Non-pigmented ciliary epithelial cell (primary cell): Measurements from ENCODE around the gene HMGXB3.

Experiments used
- DNase-seq: peaks from one replicate; pipeline ENCODE4 v3.0.0-alpha.2; 2010; ENCODE audit warnings: low read depth

The HMGXB3 gene

GRCh38 chr5:150053713-150054392, 53.3 kb downstream of the HMGXB3 start:
- no peak for DNase-seq

DNA sequence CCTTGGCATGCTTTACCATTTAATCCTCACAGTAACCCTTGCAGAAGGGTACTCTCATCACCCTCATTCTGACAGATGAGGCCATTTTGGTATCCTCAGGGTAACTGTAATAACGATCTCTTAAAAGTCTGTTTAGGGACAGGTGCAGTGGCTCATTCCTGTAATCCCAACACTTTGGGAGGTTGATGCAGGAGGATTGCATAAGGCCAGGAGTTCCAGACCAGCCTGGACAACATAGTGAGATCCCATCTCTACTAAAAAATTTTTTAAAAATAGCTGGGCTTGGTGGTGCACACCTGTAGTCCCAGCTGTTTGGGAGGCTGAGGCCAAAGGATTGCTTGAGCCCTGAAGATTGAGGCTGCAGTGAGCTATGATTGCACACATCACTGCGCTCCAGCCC, 54.0 kb downstream of the HMGXB3 start:
- DNase-seq, result no peak

DNA sequence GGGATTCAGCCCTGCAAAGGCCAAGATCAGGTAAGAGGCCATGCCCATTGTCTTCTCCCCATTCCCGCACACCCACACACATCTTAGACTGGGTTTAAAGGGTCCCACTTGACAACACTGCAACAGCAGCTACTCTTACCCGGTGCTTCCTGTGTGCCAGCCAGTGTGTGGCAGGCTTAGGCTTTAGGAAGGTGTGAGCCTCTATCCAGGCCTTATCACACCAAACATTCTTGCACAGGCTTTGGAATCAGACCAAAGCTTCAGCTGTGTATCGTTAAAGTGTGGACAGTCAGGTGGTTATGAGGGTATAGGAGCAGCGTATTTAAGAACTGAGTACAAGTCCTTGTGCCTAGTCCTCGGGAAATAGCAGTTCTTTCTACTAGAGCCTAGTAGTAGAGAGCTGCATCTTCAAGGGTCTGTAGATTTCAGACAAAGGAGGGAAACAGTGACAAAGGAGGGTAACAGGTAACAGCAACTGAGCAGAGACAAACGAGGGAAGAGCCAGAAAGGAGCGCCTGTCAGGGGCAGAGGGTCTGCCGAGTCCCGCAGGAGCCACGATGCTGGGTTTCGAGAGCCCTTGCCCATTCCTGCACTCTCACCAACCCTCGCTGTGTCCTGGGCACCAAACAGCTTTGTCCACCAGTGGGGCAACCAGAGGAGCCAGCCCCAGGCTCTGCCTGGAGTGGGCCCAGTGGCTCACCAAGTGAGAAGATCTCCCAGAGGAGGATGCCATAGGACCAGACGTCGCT, 55.0 kb downstream of the HMGXB3 start:
- no peak for DNase-seq

- no peak for DNase-seq
These were observed 55.5 kb downstream of the HMGXB3 start for GRCh38 chr5:150056075-150056443.

DNA sequence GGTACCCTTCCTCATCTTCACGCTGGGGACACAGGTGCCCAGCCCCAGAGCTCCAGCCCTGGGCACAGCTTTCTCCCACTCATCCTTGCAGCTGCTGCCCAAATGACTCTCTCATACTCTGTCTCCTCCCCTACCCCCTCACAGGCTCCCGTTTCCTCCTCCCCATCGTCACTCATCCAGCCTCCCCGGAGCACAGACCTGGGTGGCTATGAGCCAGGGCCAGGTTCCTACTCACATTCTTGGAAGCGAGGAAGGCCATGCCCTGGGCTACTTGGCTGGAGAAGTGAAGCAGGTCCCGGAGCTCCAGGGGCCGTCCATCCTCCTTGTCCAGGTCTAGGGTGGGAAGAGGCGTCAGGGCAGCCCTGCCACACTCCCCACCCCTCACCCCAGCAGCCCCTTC, 56.5 kb downstream of the HMGXB3 start:
- no peak for DNase-seq

DNA sequence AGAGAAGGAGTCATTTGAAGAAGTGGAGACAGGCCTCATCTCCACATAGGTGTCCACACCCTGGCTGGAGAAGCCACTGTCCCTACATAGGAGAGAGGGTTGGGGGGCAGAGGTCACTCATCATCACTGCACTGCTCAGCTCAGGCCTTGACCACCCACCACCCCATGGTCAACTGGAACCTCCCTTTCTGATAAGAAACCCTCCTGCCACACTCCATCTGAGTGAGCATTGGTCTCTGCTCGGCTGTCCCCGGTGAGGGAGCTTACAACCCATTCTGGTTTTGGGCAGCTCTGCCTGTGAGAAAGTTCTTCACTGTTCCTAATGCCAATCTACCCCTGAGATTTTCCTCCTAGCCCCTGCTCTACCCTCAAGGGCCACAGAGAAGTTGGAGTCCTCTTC, 57.0 kb downstream of the HMGXB3 start:
- DNase-seq, result no peak

DNA sequence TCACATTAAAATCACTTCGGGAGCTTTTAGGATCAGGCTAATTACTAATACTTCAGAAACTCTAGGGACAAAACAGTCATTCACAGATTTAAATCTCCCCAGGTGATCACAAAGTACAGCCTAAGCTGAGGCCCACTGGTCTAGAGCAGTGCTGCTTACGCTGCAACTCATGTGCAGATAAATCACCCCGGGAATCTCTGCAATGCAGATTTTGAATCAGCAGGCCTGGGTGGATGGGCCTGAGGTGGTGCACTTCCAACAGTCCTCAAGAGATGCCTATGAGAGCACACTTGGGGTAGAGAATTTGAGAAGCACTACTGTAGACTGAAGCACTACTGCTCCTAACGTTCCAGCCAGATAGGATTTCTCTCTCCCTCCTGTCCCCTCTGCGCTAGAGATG, 57.5 kb downstream of the HMGXB3 start:
- DNase-seq, result no peak

DNA sequence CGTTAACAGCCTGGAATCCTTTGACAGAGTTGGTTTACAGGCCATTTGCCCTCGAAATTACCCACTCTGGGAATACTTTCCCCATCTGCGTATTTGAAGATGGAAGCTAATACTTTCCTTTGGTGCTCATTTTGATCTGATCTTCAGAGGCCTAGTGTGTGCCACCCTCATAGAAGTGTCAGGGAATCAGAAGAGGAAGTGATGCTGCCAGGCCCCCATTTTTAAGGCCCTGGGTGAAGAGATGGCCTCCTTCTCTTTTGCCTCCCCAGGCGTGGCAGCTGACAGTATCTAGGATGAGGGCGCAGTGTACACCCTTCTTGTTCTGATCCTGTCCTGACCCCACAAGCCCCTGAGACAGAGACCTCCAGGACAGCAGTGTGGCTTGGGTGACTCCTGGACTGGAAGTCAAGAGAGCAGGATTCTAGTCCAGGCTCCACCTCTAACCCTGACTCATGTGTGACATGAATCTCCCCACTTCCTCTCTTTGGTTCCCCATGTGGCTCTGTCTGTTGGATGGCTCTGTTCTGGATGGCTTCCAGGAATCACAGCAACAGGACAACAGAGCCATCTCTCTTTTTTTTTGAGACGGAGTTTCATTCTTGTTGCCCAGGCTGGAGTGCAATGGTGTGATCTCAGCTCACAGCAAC, 58.1 kb downstream of the HMGXB3 start:
- no peak for DNase-seq

DNA sequence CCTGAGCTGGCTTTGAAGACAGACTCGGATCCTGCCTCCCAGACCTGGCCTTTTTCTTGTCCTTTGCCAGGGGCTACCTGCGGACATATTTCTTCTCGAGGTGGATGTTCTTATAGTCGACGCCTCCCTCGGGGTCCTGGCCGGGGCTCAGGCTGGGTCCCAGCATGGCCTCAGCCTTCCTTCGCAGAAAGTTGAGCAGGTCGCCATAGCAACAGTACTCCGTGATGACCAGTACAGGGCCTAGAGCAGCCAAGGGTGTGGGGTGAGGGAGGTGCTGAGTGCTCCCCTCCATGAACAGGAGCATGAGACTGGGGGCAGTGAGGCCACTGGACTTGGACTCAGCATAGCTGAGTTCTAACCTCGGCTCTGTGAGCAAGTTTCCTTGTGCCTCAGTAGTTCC, 59.1 kb downstream of the HMGXB3 start:
- DNase-seq, result no peak

- no peak for DNase-seq
These were observed 59.9 kb downstream of the HMGXB3 start for GRCh38 chr5:150060471-150060870.

DNA sequence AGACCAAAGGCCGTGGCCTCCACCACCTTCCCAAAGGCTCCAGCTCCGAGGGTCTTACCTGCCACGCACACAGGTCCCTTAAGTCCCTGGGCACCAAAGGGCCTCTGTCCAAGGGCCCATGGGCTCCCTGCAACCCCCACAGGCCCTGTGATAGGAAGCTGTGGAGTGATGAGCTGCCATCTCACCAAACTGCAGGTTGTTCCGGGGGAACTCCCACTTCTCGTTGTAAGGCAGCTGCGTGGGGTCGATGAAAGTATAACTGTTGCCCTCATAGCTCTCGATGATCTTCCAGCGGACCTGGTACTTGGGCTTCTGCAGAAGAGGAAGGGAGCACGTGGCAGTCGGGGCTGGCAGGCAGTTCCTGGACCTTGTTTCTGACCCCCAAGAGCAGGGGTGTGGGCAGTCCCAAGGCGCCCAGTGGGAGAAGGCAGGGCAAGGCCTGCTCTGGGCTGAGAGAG, 61.0 kb downstream of the HMGXB3 start:
- no peak for DNase-seq

DNA sequence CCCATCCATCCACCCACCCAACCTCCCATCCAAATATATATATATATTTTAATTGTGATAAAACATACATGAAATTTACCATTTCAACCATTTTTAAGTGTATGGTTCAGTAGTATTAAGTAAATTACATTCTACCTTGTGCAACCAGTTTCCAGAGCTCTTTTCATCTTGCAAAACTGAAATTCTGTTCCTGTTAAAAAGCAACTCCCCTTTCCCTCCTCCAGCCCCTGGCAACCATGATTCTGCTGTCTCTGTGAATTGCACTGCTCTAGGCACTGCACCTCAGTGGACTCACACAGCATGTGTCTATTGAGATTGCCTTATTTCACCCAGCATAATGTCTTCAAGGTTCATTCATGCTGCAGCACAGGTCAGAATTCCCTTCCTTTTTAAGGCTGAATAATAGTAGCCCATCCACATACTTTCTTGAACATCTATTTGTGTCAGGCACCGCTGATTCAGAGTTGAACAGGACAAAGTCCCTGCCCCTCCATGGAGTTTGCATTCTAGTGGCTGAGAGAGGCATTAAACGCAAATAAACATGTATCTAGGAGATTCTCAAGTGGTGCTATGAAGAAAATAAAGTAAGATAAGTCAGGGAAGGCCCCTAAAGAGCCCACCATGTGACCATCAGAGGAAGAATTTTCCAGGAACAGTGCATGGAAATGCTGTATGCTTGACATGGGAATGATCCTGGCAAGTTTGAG, 61.8 kb downstream of the HMGXB3 start:
- DNase-seq, result no peak

DNA sequence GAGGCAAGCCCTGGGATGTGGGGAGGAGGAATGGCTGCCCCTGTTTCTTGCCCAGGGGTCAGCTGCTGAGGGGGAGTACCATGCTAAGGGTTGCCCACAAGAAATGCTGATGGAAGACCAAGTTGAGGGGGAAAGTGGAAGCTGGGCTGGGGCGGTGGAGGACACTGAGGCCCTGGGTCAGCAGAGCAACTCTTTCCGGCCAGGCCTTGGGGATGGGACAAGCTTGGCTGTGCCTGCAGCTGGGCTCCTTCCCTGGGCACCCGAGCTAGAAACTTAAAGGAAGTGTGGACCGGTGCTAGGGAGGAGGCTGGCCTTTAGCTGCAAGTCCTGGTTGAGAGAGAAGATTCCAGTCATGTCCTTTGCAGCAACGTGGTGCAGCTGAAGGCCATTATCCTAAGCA, 63.1 kb downstream of the HMGXB3 start:
- DNase-seq, result no peak

DNA sequence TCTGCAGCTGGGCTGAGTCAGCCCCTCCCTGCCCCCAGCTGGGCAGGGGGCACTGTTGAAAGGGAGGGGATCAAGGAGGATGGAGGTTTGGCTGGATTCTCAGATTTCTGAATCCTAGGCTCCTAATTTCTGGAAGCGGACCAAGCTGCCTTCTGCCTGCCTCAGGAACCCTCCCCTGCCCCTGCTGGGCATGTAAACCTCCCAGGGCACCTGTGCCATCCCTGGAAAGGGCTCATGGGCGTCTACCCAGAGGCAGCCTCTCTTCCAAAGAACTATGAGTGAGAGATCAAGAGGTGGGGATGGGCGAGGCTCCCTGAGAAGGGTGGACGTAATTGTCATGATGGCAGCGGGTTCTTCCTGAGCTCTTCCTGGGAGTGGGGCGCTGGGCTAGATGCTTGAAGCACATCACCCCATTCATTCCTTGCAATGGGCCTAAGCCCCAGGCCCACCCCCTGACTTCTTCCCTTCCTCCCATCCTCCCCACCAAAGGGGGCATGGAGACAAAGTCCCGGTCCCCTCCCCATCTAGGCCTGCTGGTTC, 64.2 kb downstream of the HMGXB3 start:
- DNase-seq, result no peak

- DNase-seq, result no peak
These were observed 64.8 kb downstream of the HMGXB3 start for GRCh38 chr5:150065346-150065745.

DNA sequence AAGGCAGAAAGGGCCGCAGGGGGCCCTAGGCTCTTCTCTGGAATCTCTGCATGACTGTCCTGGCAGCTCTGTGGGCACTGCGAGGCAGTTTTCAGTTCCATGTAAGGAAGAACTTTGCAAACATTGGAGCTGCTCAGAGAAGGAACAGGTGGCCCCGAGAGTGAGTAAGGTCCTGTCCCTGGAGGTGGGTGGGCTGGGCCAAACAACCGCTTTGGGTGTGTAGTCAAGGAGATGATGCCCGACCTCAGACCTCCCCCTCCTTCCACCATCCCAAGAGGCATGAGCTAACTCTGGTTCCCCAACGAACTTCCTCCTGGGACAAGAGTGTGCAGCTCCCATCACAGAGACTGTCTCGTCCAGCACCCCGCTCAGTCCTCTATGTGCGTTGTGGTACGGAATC, 65.3 kb downstream of the HMGXB3 start:
- DNase-seq, result no peak

DNA sequence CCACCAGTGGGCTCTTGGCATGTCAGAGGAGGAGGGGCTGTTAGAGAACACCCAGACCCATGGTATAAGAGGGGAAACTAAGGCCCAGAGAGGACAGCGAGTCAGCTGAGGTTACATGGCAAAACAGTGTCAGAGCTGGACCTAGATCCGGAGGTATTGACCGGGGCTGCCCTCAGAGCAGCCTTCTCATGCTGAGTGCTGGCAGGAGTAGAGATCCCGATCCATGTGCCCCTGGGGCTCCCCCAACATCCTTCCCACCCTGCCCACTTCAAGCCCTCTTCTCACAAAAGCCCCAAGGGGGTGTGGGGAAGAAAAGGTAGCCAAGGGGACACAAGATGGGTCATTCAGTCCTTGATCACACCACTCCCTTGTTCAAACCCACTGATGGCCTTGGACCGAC, 65.9 kb downstream of the HMGXB3 start:
- DNase-seq, result no peak

- no peak for DNase-seq
These were observed 66.4 kb downstream of the HMGXB3 start for GRCh38 chr5:150066901-150067396.

DNA sequence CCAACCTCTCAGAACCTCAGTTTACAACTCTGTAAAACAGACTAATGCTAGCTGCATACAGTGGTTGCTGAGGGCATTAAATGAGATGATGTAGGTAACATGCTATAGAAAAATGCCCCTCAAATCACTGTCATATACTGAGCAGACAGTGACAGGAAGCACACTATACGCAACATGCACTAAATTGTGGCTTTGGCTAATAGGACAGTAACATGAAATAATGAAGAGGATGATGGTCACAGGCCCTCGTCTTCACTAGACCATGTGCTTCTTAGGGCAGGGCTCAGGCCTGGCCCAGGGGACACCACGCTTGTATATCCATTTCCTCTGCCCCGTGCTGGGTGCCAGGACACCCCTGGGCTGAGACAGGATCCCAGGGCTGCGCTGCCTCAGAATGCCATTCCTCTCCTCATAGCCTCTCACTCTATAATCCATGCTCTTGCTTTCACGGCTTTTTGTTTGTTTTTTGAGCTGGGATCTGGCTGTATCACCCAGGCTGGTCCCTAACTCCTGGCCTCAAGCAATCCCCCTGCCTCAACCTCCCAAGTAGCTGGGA, 66.9 kb downstream of the HMGXB3 start:
- no peak for DNase-seq

DNA sequence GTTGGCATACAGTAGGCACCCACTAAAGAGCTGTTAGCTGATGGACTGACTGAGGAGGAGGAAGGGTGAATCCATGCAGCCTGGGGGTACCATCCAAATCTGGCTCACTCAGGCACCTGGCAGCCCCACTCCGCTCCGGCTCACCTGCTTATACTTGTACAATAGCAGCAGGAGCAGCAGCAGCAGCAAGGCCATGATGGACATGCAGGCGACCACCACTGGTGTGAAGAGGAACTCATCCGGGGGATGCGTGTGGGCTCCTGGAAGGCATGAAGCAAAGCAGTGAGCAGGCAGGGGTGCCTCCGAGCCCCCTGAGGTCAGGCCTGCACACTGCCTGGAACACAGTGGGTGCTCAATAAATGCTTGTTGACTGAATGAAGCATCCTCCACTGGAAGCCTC, 67.5 kb downstream of the HMGXB3 start:
- DNase-seq, result no peak

DNA sequence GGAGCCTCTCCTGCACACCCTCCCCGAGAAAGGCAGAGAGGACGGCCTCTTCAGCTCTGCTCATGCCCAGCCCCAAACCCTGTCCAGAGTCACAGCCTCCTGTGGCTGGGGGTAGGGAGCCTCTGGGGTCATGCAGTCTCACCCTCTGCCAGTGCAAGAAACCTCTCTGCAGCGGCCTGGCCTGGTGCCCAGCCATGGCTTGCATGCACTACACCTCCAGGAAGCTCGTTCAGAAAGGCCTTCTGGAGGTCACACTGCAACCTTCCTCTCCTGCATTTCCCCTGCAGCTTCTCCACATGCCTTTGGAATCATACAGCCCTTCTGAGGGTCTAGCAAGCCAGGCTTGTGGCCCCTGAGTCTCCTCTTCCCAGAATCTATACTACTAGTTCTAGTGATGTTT, 67.9 kb downstream of the HMGXB3 start:
- no peak for DNase-seq
